ENCODE results near the gene GFOD2.

Gene GFOD2

GRCh38 chr16:67647681-67648080 lies 71.4 kb downstream of the GFOD2 start:
- Histone ChIP-seq H3K4me3 (ENCODE audit: low read depth in 1 of 2, low read length in 2 of 2) (no peak overlapping the region), H3K36me3 (ENCODE audit: control insufficient read depth in 1 of 2, insufficient read depth in 2 of 2, low read length in 2 of 2) (no peaks in the 10 kb centered on the region), H3K4me1 (ENCODE audit: control insufficient read depth in 1 of 2, insufficient read depth in 2 of 2, low read length in 2 of 2) (peaks cover 0 to 21% of the 10 kb centered on the region in 2 donors), H3K9me3 (ENCODE audit: control insufficient read depth in 1 of 2, low read length in 2 of 2) (peaks cover 0 to 2% of the 10 kb centered on the region in 2 donors), H3K27ac (ENCODE audit: low read length) (no peak overlapping the region), H3K27me3 (ENCODE audit: low read depth, low read length) (peaks cover 22% of the 10 kb centered on the region)

- Histone ChIP-seq H3K4me3 (ENCODE audit: low read depth in 1 of 2, low read length in 2 of 2) (no peak overlapping the region), H3K36me3 (ENCODE audit: control insufficient read depth in 1 of 2, insufficient read depth in 2 of 2, low read length in 2 of 2) (no peaks in the 10 kb centered on the region), H3K9me3 (ENCODE audit: control insufficient read depth in 1 of 2, low read length in 2 of 2) (peaks cover 0 to 3% of the 10 kb centered on the region in 2 donors), H3K4me1 (ENCODE audit: control insufficient read depth in 1 of 2, insufficient read depth in 2 of 2, low read length in 2 of 2) (peaks cover 0 to 26% of the 10 kb centered on the region in 2 donors), H3K27ac (ENCODE audit: low read length) (no peak overlapping the region), H3K27me3 (ENCODE audit: low read depth, low read length) (peaks cover 22% of the 10 kb centered on the region)
Observed at GRCh38 chr16:67647111-67647651, 71.9 kb downstream of the GFOD2 start.

GRCh38 chr16:67645397-67646121 lies 73.6 kb downstream of the GFOD2 start:
- peak overlapping the region in 1 of 2 donors; percentile 51 for H3K4me3 ChIP-seq (ENCODE audit: low read depth in 1 of 2, low read length in 2 of 2)
- H3K36me3 ChIP-seq (ENCODE audit: control insufficient read depth in 1 of 2, insufficient read depth in 2 of 2, low read length in 2 of 2): no peaks in the 10 kb centered on the region
- no peak overlapping the region for H3K27ac ChIP-seq (ENCODE audit: low read length)
- H3K4me1 ChIP-seq (ENCODE audit: control insufficient read depth in 1 of 2, insufficient read depth in 2 of 2, low read length in 2 of 2): peaks cover 0 to 32% of the 10 kb centered on the region in 2 donors
- peaks cover 22% of the 10 kb centered on the region for H3K27me3 ChIP-seq (ENCODE audit: low read depth, low read length)
- peaks cover 0 to 3% of the 10 kb centered on the region in 2 donors for H3K9me3 ChIP-seq (ENCODE audit: control insufficient read depth in 1 of 2, low read length in 2 of 2)

- Histone ChIP-seq H3K36me3 (ENCODE audit: control insufficient read depth in 1 of 2, insufficient read depth in 2 of 2, low read length in 2 of 2) (peaks cover under 1 to 2% of the 10 kb centered on the region in 2 donors), H3K27me3 (ENCODE audit: low read depth, low read length) (peaks cover 20% of the 10 kb centered on the region), H3K4me1 (ENCODE audit: control insufficient read depth in 1 of 2, insufficient read depth in 2 of 2, low read length in 2 of 2) (peaks cover 0 to 32% of the 10 kb centered on the region in 2 donors), H3K27ac (ENCODE audit: low read length) (no peak overlapping the region), H3K9me3 (ENCODE audit: control insufficient read depth in 1 of 2, low read length in 2 of 2) (peaks cover 0 to 3% of the 10 kb centered on the region in 2 donors), H3K4me3 (ENCODE audit: low read depth in 1 of 2, low read length in 2 of 2) (no peak overlapping the region)
Observed at GRCh38 chr16:67644038-67644437, 75.1 kb downstream of the GFOD2 start.

- Histone ChIP-seq H3K4me3 (ENCODE audit: low read depth in 1 of 2, low read length in 2 of 2) (no peak overlapping the region), H3K27me3 (ENCODE audit: low read depth, low read length) (peaks cover 10% of the 10 kb centered on the region), H3K36me3 (ENCODE audit: control insufficient read depth in 1 of 2, insufficient read depth in 2 of 2, low read length in 2 of 2) (peaks cover 20 to 21% of the 10 kb centered on the region in 2 donors), H3K4me1 (ENCODE audit: control insufficient read depth in 1 of 2, insufficient read depth in 2 of 2, low read length in 2 of 2) (peaks cover 0 to 24% of the 10 kb centered on the region in 2 donors), H3K27ac (ENCODE audit: low read length) (no peak overlapping the region), H3K9me3 (ENCODE audit: control insufficient read depth in 1 of 2, low read length in 2 of 2) (peaks cover 0 to 3% of the 10 kb centered on the region in 2 donors)
Observed at GRCh38 chr16:67641779-67642708, 77.1 kb downstream of the GFOD2 start.

GRCh38 chr16:67637625-67638024 lies 81.5 kb downstream of the GFOD2 start:
- Histone ChIP-seq H3K4me3 (ENCODE audit: low read depth in 1 of 2, low read length in 2 of 2) (no peak overlapping the region), H3K27me3 (ENCODE audit: low read depth, low read length) (no peaks in the 10 kb centered on the region), H3K36me3 (ENCODE audit: control insufficient read depth in 1 of 2, insufficient read depth in 2 of 2, low read length in 2 of 2) (peaks cover 27 to 38% of the 10 kb centered on the region in 2 donors)

GRCh38 chr16:67636713-67637112 lies 82.4 kb downstream of the GFOD2 start:
- no peaks in the 10 kb centered on the region for H3K27me3 ChIP-seq (ENCODE audit: low read depth, low read length)
- H3K27ac ChIP-seq (ENCODE audit: low read length): no peak overlapping the region
- H3K36me3 ChIP-seq (ENCODE audit: control insufficient read depth in 1 of 2, insufficient read depth in 2 of 2, low read length in 2 of 2): peaks cover 31 to 45% of the 10 kb centered on the region in 2 donors
- no peak overlapping the region for H3K4me3 ChIP-seq (ENCODE audit: low read depth in 1 of 2, low read length in 2 of 2)
- H3K4me1 ChIP-seq (ENCODE audit: control insufficient read depth in 1 of 2, insufficient read depth in 2 of 2, low read length in 2 of 2): peaks cover 0 to 6% of the 10 kb centered on the region in 2 donors
- H3K9me3 ChIP-seq (ENCODE audit: control insufficient read depth in 1 of 2, low read length in 2 of 2): no peaks in the 10 kb centered on the region

More at GRCh38 chr16:67637625-67638024, 81.5 kb downstream of the GFOD2 start:
- H3K9me3 ChIP-seq (ENCODE audit: control insufficient read depth in 1 of 2, low read length in 2 of 2): peaks cover 0 to under 1% of the 10 kb centered on the region in 2 donors
- peaks cover 0 to 15% of the 10 kb centered on the region in 2 donors for H3K4me1 ChIP-seq (ENCODE audit: control insufficient read depth in 1 of 2, insufficient read depth in 2 of 2, low read length in 2 of 2)
- no peak overlapping the region for H3K27ac ChIP-seq (ENCODE audit: low read length)

GRCh38 chr16:67632415-67633172 lies 86.5 kb downstream of the GFOD2 start:
- Histone ChIP-seq H3K27me3 (ENCODE audit: low read depth, low read length) (no peaks in the 10 kb centered on the region), H3K9me3 (ENCODE audit: control insufficient read depth in 1 of 2, low read length in 2 of 2) (no peaks in the 10 kb centered on the region), H3K27ac (ENCODE audit: low read length) (no peak overlapping the region), H3K4me1 (ENCODE audit: control insufficient read depth in 1 of 2, insufficient read depth in 2 of 2, low read length in 2 of 2) (no peaks in the 10 kb centered on the region), H3K4me3 (ENCODE audit: low read depth in 1 of 2, low read length in 2 of 2) (no peak overlapping the region), H3K36me3 (ENCODE audit: control insufficient read depth in 1 of 2, insufficient read depth in 2 of 2, low read length in 2 of 2) (peaks cover 40 to 44% of the 10 kb centered on the region in 2 donors)

- Histone ChIP-seq H3K4me3 (ENCODE audit: low read depth in 1 of 2, low read length in 2 of 2) (no peak overlapping the region), H3K9me3 (ENCODE audit: control insufficient read depth in 1 of 2, low read length in 2 of 2) (no peaks in the 10 kb centered on the region), H3K4me1 (ENCODE audit: control insufficient read depth in 1 of 2, insufficient read depth in 2 of 2, low read length in 2 of 2) (no peaks in the 10 kb centered on the region), H3K36me3 (ENCODE audit: control insufficient read depth in 1 of 2, insufficient read depth in 2 of 2, low read length in 2 of 2) (peaks cover 32 to 68% of the 10 kb centered on the region in 2 donors), H3K27ac (ENCODE audit: low read length) (no peak overlapping the region), H3K27me3 (ENCODE audit: low read depth, low read length) (no peaks in the 10 kb centered on the region)
Observed at GRCh38 chr16:67628216-67628615, 90.9 kb downstream of the GFOD2 start.

All from muscle layer of duodenum (tissue), 2 donors.